ENCODE data around the gene SMAD5.

DNA sequence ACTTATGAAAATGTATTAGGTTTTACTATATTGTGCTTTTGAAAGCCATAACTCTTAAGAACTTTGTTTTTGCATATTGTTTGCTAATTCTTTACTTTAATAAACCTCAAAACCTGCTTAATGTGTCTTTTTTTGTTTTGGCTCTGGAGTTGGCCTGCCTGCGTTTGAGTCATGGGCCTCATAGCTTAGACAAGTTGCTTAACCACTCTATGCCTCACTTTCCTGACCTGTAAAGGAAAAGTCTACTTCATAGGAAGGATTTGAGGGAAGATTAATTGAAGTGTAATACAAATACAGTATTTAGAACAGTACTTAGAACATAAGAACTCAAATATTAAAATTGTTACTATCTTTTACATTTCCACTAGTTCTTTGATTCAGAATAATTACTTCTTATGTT is 50.0 kb downstream of the SMAD5 start:
- TF ChIP-seq POLR2A (IDR thresholded peaks at IDR 0.05) (no peak), EP300 (IDR thresholded peaks at IDR 0.05) (no peak), POLR2AphosphoS5 (IDR thresholded peaks at IDR 0.05) (no peak)
